ENCODE data around the gene RNLS. TPM values are rescaled to one million over a fixed set of nuclear protein-coding genes. Genes with fewer than 3 reads are reported as not detected.
A peak's percentile ranks its signal among the peaks of the same experiment; 100 is the strongest.

RNLS gene
- 1 to 10 TPM; 2.5 to 3.3 TPM for total RNA-seq

DNA sequence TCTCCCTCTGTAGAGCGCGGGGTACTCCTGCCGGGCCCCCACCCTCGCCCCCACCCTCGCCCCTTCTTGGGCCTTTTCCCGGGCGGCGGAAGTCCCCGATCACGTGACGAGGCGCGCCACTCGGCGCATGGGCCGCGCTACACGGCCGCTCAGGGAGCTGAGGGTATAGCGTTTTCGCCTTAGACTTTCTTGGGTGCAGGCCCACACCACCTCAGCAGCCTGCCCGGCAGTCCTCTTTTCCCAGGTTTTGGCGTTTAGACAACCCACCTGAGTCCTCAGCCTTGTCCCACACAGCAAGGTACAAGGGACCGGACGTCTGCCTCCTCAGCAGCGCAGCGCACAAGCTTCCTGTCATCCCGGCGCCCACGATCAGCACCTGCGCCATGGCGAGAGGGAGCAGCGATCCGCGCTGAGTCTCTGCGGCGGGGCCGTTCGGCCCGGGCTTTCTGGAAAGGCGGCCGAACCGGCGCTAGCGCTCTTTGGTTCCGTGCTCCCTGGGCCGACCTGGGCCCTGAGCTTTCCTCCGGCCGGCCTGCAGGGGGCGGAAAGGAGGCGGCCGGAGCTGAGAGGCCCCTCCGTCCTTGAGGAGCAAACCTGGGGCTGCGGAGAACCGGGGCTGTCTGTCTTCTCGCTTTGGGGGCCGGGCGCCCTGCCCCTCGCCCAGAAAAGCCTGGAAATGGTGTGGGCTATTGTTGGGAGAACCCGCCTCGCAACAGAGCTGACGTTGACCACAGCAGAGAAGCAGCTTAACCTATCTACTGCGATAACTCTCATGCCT, at the start of gene RNLS:
RNLS (minus strand) TSS at position 513 of the 778 bp plus-strand sequence.
- Mint-ChIP-seq H3K4me1 (ENCODE audit: low read depth) (peaks cover 14% of the 10 kb centered on the region), H3K9me3 (ENCODE audit: insufficient read depth) (no peaks in the 10 kb centered on the region), H3K4me3 (peak within 1 kb of the TSS; percentile 79), H3K27ac (peak within 1 kb of the TSS; percentile 88), H3K27me3 (ENCODE audit: low read depth) (peaks cover 7% of the 10 kb centered on the region), H3K36me3 (ENCODE audit: low read depth) (peaks cover 3% of the 10 kb centered on the region)
- POLR2A ChIA-PET: interaction anchor here (0.6 to 1.6 kb wide), 8 partner anchors 9 to 721 kb away, joined by 3 to 5 read pairs (median 4); partner anchors contain the start of genes KLLN and PTEN
- CTCF ChIA-PET: interaction anchor here (0.6 to 2.4 kb wide), 34 partner anchors 9 to 764 kb away, joined by 3 to 15 read pairs (median 3); partner anchors contain the start of gene LIPN
- DNase-seq (peak; percentile 72), ATAC-seq (peak; percentile 89)

- no peaks in the 10 kb centered on the region for H3K4me1 Mint-ChIP-seq (ENCODE audit: low read depth)
- H3K9me3 Mint-ChIP-seq (ENCODE audit: insufficient read depth): no peaks in the 10 kb centered on the region
- POLR2A ChIA-PET: no interaction called here
- no peaks in the 10 kb centered on the region for H3K36me3 Mint-ChIP-seq (ENCODE audit: low read depth)
- no peak overlapping the region for H3K27ac Mint-ChIP-seq
- H3K27me3 Mint-ChIP-seq (ENCODE audit: low read depth): peaks cover 2% of the 10 kb centered on the region
- H3K4me3 Mint-ChIP-seq: no peak overlapping the region
- DNase-seq (no peak), ATAC-seq (no peak)
- CTCF ChIA-PET: no interaction called here
Measured at GRCh38 chr10:88624840-88625239, 41.7 kb upstream of the RNLS start.

GRCh38 chr10:88623835-88624234, 40.7 kb upstream of the RNLS start:
- ChIA-PET CTCF (no interaction called here), POLR2A (no interaction called here)
- no peaks in the 10 kb centered on the region for H3K9me3 Mint-ChIP-seq (ENCODE audit: insufficient read depth)
- peaks cover 2% of the 10 kb centered on the region for H3K27me3 Mint-ChIP-seq (ENCODE audit: low read depth)
- no peak for ATAC-seq
- H3K36me3 Mint-ChIP-seq (ENCODE audit: low read depth): no peaks in the 10 kb centered on the region
- no peak overlapping the region for H3K27ac Mint-ChIP-seq
- H3K4me1 Mint-ChIP-seq (ENCODE audit: low read depth): no peaks in the 10 kb centered on the region
- no peak overlapping the region for H3K4me3 Mint-ChIP-seq
- DNase-seq: no peak

- Mint-ChIP-seq H3K9me3 (ENCODE audit: insufficient read depth) (no peaks in the 10 kb centered on the region), H3K27ac (no peak overlapping the region), H3K27me3 (ENCODE audit: low read depth) (peaks cover 2% of the 10 kb centered on the region), H3K4me1 (ENCODE audit: low read depth) (no peaks in the 10 kb centered on the region), H3K4me3 (no peak overlapping the region), H3K36me3 (ENCODE audit: low read depth) (no peaks in the 10 kb centered on the region)
- CTCF ChIA-PET: no interaction called here
- POLR2A ChIA-PET: no interaction called here
- DNase-seq (no peak), ATAC-seq (no peak)
Measured at GRCh38 chr10:88620441-88620840, 37.3 kb upstream of the RNLS start.

GRCh38 chr10:88618496-88618895, 35.4 kb upstream of the RNLS start:
- CTCF ChIA-PET: interaction anchor here (1.5 kb wide), 1 partner anchor 36 kb away, joined by 4 read pairs; the partner anchor contains the start of gene RNLS
- no peak overlapping the region for H3K27ac Mint-ChIP-seq
- POLR2A ChIA-PET: no interaction called here
- ATAC-seq: no peak
- H3K36me3 Mint-ChIP-seq (ENCODE audit: low read depth): no peaks in the 10 kb centered on the region
- H3K27me3 Mint-ChIP-seq (ENCODE audit: low read depth): no peaks in the 10 kb centered on the region
- no peaks in the 10 kb centered on the region for H3K4me1 Mint-ChIP-seq (ENCODE audit: low read depth)
- DNase-seq: no peak
- no peak overlapping the region for H3K4me3 Mint-ChIP-seq
- H3K9me3 Mint-ChIP-seq (ENCODE audit: insufficient read depth): no peaks in the 10 kb centered on the region

DNA sequence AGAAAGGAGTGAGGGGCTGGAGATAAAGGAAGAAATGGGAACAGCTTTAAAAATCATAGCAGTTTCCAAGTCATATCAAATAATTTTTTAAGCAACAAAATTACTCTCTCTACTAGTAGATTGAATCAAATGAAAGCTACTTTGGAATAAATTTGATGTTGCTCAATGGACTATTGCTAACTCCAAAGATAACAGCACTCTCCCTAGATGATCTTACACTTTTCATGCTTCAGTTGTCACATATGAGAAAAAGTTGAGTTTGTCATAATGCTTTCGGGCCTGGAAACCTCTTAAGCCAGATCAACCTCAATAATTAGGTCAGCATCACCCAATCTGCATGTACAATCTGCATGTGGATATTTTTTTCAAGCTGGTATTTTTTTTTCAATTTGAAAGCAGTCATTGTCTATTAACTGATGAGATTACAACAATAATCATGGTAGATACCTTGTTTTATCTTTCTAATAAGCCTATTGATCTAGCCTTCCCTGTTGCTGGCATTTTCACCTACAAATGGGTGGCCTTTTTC, 34.7 kb upstream of the RNLS start:
- H3K4me3 Mint-ChIP-seq: no peak overlapping the region
- no peak for ATAC-seq
- H3K27ac Mint-ChIP-seq: no peak overlapping the region
- no peaks in the 10 kb centered on the region for H3K27me3 Mint-ChIP-seq (ENCODE audit: low read depth)
- CTCF ChIA-PET: interaction anchor here (0.9 to 1.5 kb wide), 3 partner anchors 10 to 35 kb away, joined by 3 to 4 read pairs (median 3); partner anchors contain the start of gene RNLS
- no peaks in the 10 kb centered on the region for H3K4me1 Mint-ChIP-seq (ENCODE audit: low read depth)
- DNase-seq: no peak
- no peaks in the 10 kb centered on the region for H3K36me3 Mint-ChIP-seq (ENCODE audit: low read depth)
- POLR2A ChIA-PET: interaction anchor here (1.0 kb wide), 1 partner anchor 35 kb away, joined by 3 read pairs; the partner anchor contains the start of gene RNLS
- no peaks in the 10 kb centered on the region for H3K9me3 Mint-ChIP-seq (ENCODE audit: insufficient read depth)

- Mint-ChIP-seq H3K36me3 (ENCODE audit: low read depth) (no peaks in the 10 kb centered on the region), H3K27ac (no peak overlapping the region), H3K27me3 (ENCODE audit: low read depth) (peaks cover 4% of the 10 kb centered on the region), H3K4me1 (ENCODE audit: low read depth) (no peaks in the 10 kb centered on the region), H3K9me3 (ENCODE audit: insufficient read depth) (no peaks in the 10 kb centered on the region), H3K4me3 (no peak overlapping the region)
- ChIA-PET CTCF (interaction anchor here (0.9 to 1.4 kb wide), 2 partner anchors 9 to 20 kb away, joined by 3 read pairs; no protein-coding TSS in a partner anchor), POLR2A (no interaction called here)
- DNase-seq: no peak
- no peak for ATAC-seq
Measured at GRCh38 chr10:88616250-88616977, 33.3 kb upstream of the RNLS start.

DNA sequence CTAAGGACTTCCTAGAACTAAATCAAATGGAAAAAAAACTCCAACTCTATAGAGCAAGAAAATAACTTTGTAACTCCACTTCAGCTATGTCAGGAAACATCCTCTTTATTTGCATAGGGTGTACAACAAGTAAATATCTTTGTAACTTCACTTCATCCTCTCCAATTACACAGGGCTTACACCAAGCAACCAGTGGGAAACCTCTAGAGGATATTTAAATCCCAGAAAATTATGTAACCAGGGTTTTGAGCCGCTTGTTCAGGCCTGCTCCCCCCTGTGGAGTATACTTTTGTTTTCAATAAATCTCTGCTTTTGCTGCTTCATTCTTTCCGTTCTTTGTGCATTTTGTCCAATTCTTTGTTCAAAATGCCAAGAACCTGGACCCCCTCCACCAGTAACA, 25.7 kb upstream of the RNLS start:
- peaks cover 22% of the 10 kb centered on the region for H3K27me3 Mint-ChIP-seq (ENCODE audit: low read depth)
- H3K36me3 Mint-ChIP-seq (ENCODE audit: low read depth): no peaks in the 10 kb centered on the region
- no peak for DNase-seq
- CTCF ChIA-PET: no interaction called here
- POLR2A ChIA-PET: no interaction called here
- ATAC-seq: no peak
- H3K27ac Mint-ChIP-seq: no peak overlapping the region
- no peak overlapping the region for H3K4me3 Mint-ChIP-seq
- H3K4me1 Mint-ChIP-seq (ENCODE audit: low read depth): no peaks in the 10 kb centered on the region
- H3K9me3 Mint-ChIP-seq (ENCODE audit: insufficient read depth): no peaks in the 10 kb centered on the region

- peaks cover 22% of the 10 kb centered on the region for H3K27me3 Mint-ChIP-seq (ENCODE audit: low read depth)
- no peak for ATAC-seq
Measured at GRCh38 chr10:88608052-88608732, 25.1 kb upstream of the RNLS start.

DNA sequence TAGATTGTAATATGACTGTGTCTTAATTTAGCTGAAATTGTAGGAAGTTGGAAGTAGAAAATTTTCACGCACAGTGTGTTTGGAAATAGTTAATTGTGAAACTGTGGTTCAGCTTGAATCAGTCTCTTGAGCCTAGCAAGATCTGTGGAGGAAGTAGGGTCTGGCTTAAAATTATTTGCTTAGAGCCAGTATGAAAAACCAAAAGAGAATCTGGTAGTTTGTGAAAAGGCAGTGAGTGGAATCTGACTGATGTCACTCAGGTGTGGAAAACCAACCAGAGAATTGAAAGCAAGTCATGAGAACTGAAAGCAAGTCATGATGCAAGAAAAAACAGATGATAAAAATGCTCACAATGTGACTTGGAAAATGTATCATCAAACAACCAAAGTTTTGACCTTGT, 14.9 kb upstream of the RNLS start:
- H3K36me3 Mint-ChIP-seq (ENCODE audit: low read depth): no peaks in the 10 kb centered on the region
- H3K27ac Mint-ChIP-seq: no peak overlapping the region
- POLR2A ChIA-PET: no interaction called here
- CTCF ChIA-PET: no interaction called here
- no peak overlapping the region for H3K4me3 Mint-ChIP-seq
- ATAC-seq (no peak), DNase-seq (no peak)
- H3K27me3 Mint-ChIP-seq (ENCODE audit: low read depth): peaks cover 2% of the 10 kb centered on the region
- H3K4me1 Mint-ChIP-seq (ENCODE audit: low read depth): no peaks in the 10 kb centered on the region
- peaks cover 7% of the 10 kb centered on the region for H3K9me3 Mint-ChIP-seq (ENCODE audit: insufficient read depth)

More at GRCh38 chr10:88608052-88608732, 25.1 kb upstream of the RNLS start:
- Mint-ChIP-seq H3K9me3 (ENCODE audit: insufficient read depth) (no peaks in the 10 kb centered on the region), H3K4me3 (no peak overlapping the region), H3K4me1 (ENCODE audit: low read depth) (no peaks in the 10 kb centered on the region), H3K27ac (no peak overlapping the region), H3K36me3 (ENCODE audit: low read depth) (no peaks in the 10 kb centered on the region)
- ChIA-PET CTCF (interaction anchor here (0.9 kb wide), 1 partner anchor 9 kb away, joined by 3 read pairs; no protein-coding TSS in a partner anchor), POLR2A (no interaction called here)
- no peak for DNase-seq

DNA sequence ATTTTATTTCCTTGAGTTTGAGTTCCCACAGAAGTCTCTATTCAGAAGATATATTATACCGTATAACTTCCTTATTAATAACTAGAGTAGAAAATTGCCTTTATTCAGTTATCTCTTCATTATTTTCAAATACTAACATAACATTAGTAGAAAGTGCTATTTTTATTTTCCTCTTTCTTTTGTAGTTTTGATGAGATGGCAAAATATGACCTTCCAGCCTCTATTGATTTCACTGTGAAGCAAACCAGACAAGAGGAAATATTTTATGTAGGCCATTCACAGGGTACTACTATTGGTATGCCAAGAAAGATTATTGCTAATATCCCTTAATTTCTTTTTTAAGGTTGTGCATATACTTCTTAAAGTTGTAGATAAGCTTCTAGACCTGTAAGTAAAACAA, 11.4 kb upstream of the RNLS start:
- DNase-seq: no peak
- no peak overlapping the region for H3K27ac Mint-ChIP-seq
- no peak overlapping the region for H3K4me3 Mint-ChIP-seq
- ChIA-PET CTCF (interaction anchor here (1.2 to 3.2 kb wide), 2 partner anchors 12 kb away, joined by 7 to 10 read pairs; partner anchors contain the start of gene RNLS), POLR2A (no interaction called here)
- no peaks in the 10 kb centered on the region for H3K4me1 Mint-ChIP-seq (ENCODE audit: low read depth)
- no peak for ATAC-seq
- H3K36me3 Mint-ChIP-seq (ENCODE audit: low read depth): no peaks in the 10 kb centered on the region
- peaks cover 2% of the 10 kb centered on the region for H3K27me3 Mint-ChIP-seq (ENCODE audit: low read depth)
- H3K9me3 Mint-ChIP-seq (ENCODE audit: insufficient read depth): no peaks in the 10 kb centered on the region
